Parathyroid adenoma (tissue), 2 donors: ENCODE data around the gene PEX26.
"Not testable (repeated sequence)": the region's sequence is repeated elsewhere in the genome, so short reads cannot be mapped to it uniquely, and the experiment has no call there.

ENCODE experiments used
- H2AFZ ChIP-seq: fragments of 300-600 bp; sonication (generic); one replicate; pipeline ENCODE4 v1.7.0; 2017; ENCODE audit warnings: antibody characterized with exemption, mild to moderate bottlenecking
- H3K27ac ChIP-seq: fragments of 300-600 bp; sonication (generic); one replicate; pipeline ENCODE4 v1.7.0; 2017
- H3K27me3 ChIP-seq: fragments of 300-600 bp; sonication (generic); one replicate; pipeline ENCODE4 v1.7.0; 2017; ENCODE audit warnings: low read length; ENCODE audit not compliant: control insufficient read depth, insufficient read depth
- H3K36me3 ChIP-seq: fragments of 300-600 bp; sonication (generic); one replicate; pipeline ENCODE4 v1.7.0; 2017; ENCODE audit warnings: low read length; ENCODE audit not compliant: control insufficient read depth, insufficient read depth
- H3K4me1 ChIP-seq: fragments of 300-600 bp; sonication (generic); one replicate; pipeline ENCODE4 v1.7.0; 2017; ENCODE audit warnings: control low read depth
- H3K4me2 ChIP-seq: fragments of 300-600 bp; sonication (generic); one replicate; pipeline ENCODE4 v1.7.0; 2017; ENCODE audit warnings: low read length
- H3K4me3 ChIP-seq: fragments of 300-600 bp; sonication (generic); one replicate; pipeline ENCODE4 v1.7.0; 2017; ENCODE audit warnings: low read depth, low read length
- H3K79me2 ChIP-seq: fragments of 300-600 bp; sonication (generic); one replicate; pipeline ENCODE4 v1.7.0; 2017; ENCODE audit warnings: control low read depth
- H3K9ac ChIP-seq: fragments of 300-600 bp; sonication (generic); one replicate; pipeline ENCODE4 v1.7.0; 2017; ENCODE audit warnings: mild to moderate bottlenecking
- H3K9me3 ChIP-seq: fragments of 300-600 bp; sonication (generic); one replicate; pipeline ENCODE4 v1.7.0; 2017; ENCODE audit warnings: low read length; ENCODE audit not compliant: control insufficient read depth
- CTCF ChIP-seq: fragments of 300-600 bp; sonication (generic); IDR thresholded peaks from one replicate; pipeline ENCODE4 v1.7.0; 2017; ENCODE audit warnings: antibody characterized with exemption, mild to moderate bottlenecking
- donor health status: primary hyperparathyroidism.

The PEX26 gene

GRCh38 chr22:18136563-18137320 lies 59.0 kb downstream of the PEX26 start:
- Histone ChIP-seq H3K4me3 (no peak overlapping the region), H2AFZ (no peak overlapping the region), H3K79me2 (no peaks in the 10 kb centered on the region), H3K9ac (no peak overlapping the region), H3K27me3 (no peaks in the 10 kb centered on the region), H3K4me1 (no peaks in the 10 kb centered on the region), H3K27ac (no peak overlapping the region), H3K4me2 (no peak overlapping the region), H3K9me3 (no peaks in the 10 kb centered on the region), H3K36me3 (no peaks in the 10 kb centered on the region)
- no peak for TF ChIP-seq CTCF

GRCh38 chr22:18141004-18141403 lies 63.2 kb downstream of the PEX26 start:
- not testable (repeated sequence) for H2AFZ ChIP-seq, H3K27ac ChIP-seq, H3K27me3 ChIP-seq, H3K9ac ChIP-seq, H3K36me3 ChIP-seq, H3K79me2 ChIP-seq, H3K9me3 ChIP-seq, H3K4me2 ChIP-seq, H3K4me1 ChIP-seq, H3K4me3 ChIP-seq

GRCh38 chr22:18144105-18144504 lies 66.3 kb downstream of the PEX26 start:
- no peak overlapping the region for H3K9ac ChIP-seq
- no peak for TF ChIP-seq CTCF
- no peaks in the 10 kb centered on the region for H3K79me2 ChIP-seq
- no peak overlapping the region for H3K27ac ChIP-seq
- no peak overlapping the region for H2AFZ ChIP-seq
- no peak overlapping the region for H3K4me3 ChIP-seq
- H3K27me3 ChIP-seq = no peaks in the 10 kb centered on the region
- no peaks in the 10 kb centered on the region for H3K9me3 ChIP-seq
- H3K4me2 ChIP-seq = no peak overlapping the region
- no peaks in the 10 kb centered on the region for H3K36me3 ChIP-seq
- no peaks in the 10 kb centered on the region for H3K4me1 ChIP-seq

- no peak overlapping the region for H2AFZ ChIP-seq
- no peak for TF ChIP-seq CTCF
- no peaks in the 10 kb centered on the region for H3K4me1 ChIP-seq
- H3K79me2 ChIP-seq = no peaks in the 10 kb centered on the region
- H3K27me3 ChIP-seq = no peaks in the 10 kb centered on the region
- H3K4me2 ChIP-seq = no peak overlapping the region
- H3K27ac ChIP-seq = no peak overlapping the region
- H3K4me3 ChIP-seq = no peak overlapping the region
- no peaks in the 10 kb centered on the region for H3K36me3 ChIP-seq
- H3K9me3 ChIP-seq = no peaks in the 10 kb centered on the region
- H3K9ac ChIP-seq = no peak overlapping the region
Observed at GRCh38 chr22:18145676-18146388, 68.0 kb downstream of the PEX26 start.

- Histone ChIP-seq H3K9me3 (no peaks in the 10 kb centered on the region), H3K4me1 (no peaks in the 10 kb centered on the region), H3K79me2 (no peaks in the 10 kb centered on the region), H3K4me3 (no peak overlapping the region), H3K36me3 (no peaks in the 10 kb centered on the region), H3K4me2 (no peak overlapping the region), H3K27ac (no peak overlapping the region), H3K9ac (no peak overlapping the region), H2AFZ (no peak overlapping the region), H3K27me3 (no peaks in the 10 kb centered on the region)
- TF ChIP-seq CTCF = no peak
Observed at GRCh38 chr22:18146389-18146753, 68.6 kb downstream of the PEX26 start.
